HUES48 (cell line): ENCODE measurements around the gene COL12A1.

ENCODE experiments used
- H3K27ac ChIP-seq: one replicate; pipeline ENCODE4 v1.7.0; 2013; ENCODE audit warnings: low read depth, low read length, inconsistent platforms
- H3K27me3 ChIP-seq: 2 replicates; pipeline ENCODE4 v1.6.1; 2013; ENCODE audit warnings: mild to moderate bottlenecking, low read length; ENCODE audit not compliant: control insufficient read depth, insufficient read depth
- H3K36me3 ChIP-seq: 2 replicates; pipeline ENCODE4 v1.6.1; 2013; ENCODE audit warnings: low read length; ENCODE audit not compliant: control insufficient read depth, insufficient read depth
- H3K4me1 ChIP-seq: 2 replicates; pipeline ENCODE4 v1.6.1; 2013; ENCODE audit warnings: mild to moderate bottlenecking, low read length; ENCODE audit not compliant: control insufficient read depth, insufficient read depth
- H3K4me3 ChIP-seq: 2 replicates; pipeline ENCODE4 v1.5.1; 2013; ENCODE audit warnings: mild to moderate bottlenecking, low read depth, low read length
- H3K9ac ChIP-seq: 2 replicates; pipeline ENCODE4 v1.6.1; 2013; ENCODE audit warnings: mild to moderate bottlenecking, low read depth, low read length, moderate library complexity
- H3K9me3 ChIP-seq: 2 replicates; pipeline ENCODE4 v1.6.1; 2013; ENCODE audit warnings: low read length; ENCODE audit not compliant: control insufficient read depth, insufficient read depth

The COL12A1 gene

DNA sequence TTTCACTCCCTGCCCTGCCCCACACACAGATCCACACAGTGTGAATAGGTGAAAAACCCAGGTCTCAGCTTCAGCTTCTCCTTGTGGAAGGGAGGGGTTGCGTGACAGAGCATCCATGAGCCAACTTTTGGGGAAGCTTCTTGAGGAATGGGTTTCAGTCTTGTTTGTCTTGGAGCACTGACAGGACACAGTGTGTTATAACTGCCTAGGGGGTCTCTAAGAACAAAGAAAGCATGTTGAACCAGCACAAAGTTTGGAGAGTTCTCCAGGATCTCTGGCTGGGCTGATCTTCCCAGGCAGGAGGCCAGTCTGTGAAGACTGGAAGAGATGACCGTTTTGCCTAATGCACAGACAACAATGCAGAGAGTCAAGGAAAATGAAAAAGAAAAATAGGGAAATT lies 164.5 kb downstream of the COL12A1 start:
- Histone ChIP-seq H3K27ac (no peak overlapping the region), H3K9me3 (no peaks in the 10 kb centered on the region; the same call in 1 of the 2 replicates), H3K27me3 (no peaks in the 10 kb centered on the region), H3K9ac (no peak overlapping the region), H3K4me3 (no peak overlapping the region), H3K4me1 (no peaks in the 10 kb centered on the region), H3K36me3 (no peaks in the 10 kb centered on the region)
